ENCODE results near the gene TH. TPM values are rescaled to one million over a fixed set of nuclear protein-coding genes. Genes with fewer than 3 reads are reported as not detected.
A peak's percentile ranks its signal among the peaks of the same experiment; 100 is the strongest.

The TH gene
- total and polyA plus RNA-seq, 9 of the 15 experiments (the other 6 are each of a cell fraction or from before 2014, with no cell fraction given): not detected

DNA sequence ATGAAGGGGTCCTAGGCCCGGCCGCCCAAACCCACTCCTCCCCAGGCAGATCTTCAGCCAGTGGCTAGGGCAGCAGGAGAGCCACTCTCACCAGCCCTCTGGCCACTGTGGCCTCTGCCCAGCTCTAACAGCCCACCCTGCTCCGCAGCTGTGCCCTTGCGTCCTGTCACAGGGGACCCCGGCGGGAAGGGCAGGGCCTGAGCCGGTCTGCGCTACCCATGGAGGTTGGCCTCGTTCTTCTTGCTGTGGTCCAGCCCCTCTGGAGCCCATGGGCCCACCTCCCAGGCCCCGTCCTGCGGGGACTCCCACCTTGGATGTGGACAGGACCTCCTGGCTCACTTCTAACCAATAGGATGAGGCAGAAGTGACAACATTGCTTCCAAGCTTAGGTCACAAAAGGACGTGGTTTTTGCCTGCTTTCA, 38.3 kb upstream of the TH start:
- peak in 1 of 4 experiments; percentile 4 for DNase-seq (ENCODE audit: extremely low read depth in 1 of 4, low spot score in 3 of 4)
- Histone ChIP-seq H2AFZ (ENCODE audit: low read depth, low read length) (no peak overlapping the region), H3K79me2 (ENCODE audit: control insufficient read depth, insufficient read depth, low read length) (no peaks in the 10 kb centered on the region), H3K9ac (ENCODE audit: insufficient read depth in 1 of 2, low read depth in 2 of 2, low read length in 2 of 2) (no peak overlapping the region), H4K20me1 (replicated peaks; ENCODE audit: control insufficient read depth, insufficient read depth, low read length) (peaks cover 7% of the 10 kb centered on the region), H3K4me2 (ENCODE audit: insufficient read depth, low read length) (no peak overlapping the region), H3K4me1 (replicated peaks in 1 of 2; ENCODE audit: control insufficient read depth in 2 of 2, insufficient read depth in 2 of 2, low read length in 2 of 2) (peaks cover 0 to 18% of the 10 kb centered on the region in 2 experiments; a peak in 2 of 5 replicates), H3K27ac (ENCODE audit: extremely low read depth, low read depth, low read length) (no peak overlapping the region), H3K9me3 (replicated peaks; ENCODE audit: control insufficient read depth, insufficient read depth, low read depth, low read length) (no peaks in the 10 kb centered on the region), H3K9me1 (ENCODE audit: control insufficient read depth, insufficient read depth, low read length) (no peaks in the 10 kb centered on the region), H3K27me3 (ENCODE audit: control insufficient read depth in 2 of 2, insufficient read depth in 2 of 2, low read length in 2 of 2) (peaks cover 26 to 72% of the 10 kb centered on the region in 2 experiments), H3K4me3 (no peak overlapping the region), H3K36me3 (ENCODE audit: control insufficient read depth, insufficient read depth, low read length) (no peaks in the 10 kb centered on the region)
- intact Hi-C loops (cut with micrococcal nuclease) (no loop called here), in situ Hi-C loops (cut with MboI) (loop anchor here (10.0 kb wide), 1 partner anchor 305 kb away; no protein-coding TSS in a partner anchor)
- no TSS peak for BruUV-seq (replicated peaks)
- no peak for TF ChIP-seq SNRNP70 (optimal IDR thresholded peaks at IDR 0.05; ENCODE audit: low read depth, low read length)
- no peak for TF ChIP-seq KDM5B (IDR thresholded peaks at IDR 0.05; ENCODE audit: insufficient replicate concordance, low read depth, low read length)
- no peak for TF ChIP-seq GTF2F1 (IDR thresholded peaks at IDR 0.05; ENCODE audit: low read depth, low read length)
- TF ChIP-seq BRD9 (IDR thresholded peaks at IDR 0.05; ENCODE audit: low read depth, partially characterized antibody): no peak
- TF ChIP-seq SUPT5H (IDR thresholded peaks at IDR 0.05): no peak
- TF ChIP-seq, protein P1, sequence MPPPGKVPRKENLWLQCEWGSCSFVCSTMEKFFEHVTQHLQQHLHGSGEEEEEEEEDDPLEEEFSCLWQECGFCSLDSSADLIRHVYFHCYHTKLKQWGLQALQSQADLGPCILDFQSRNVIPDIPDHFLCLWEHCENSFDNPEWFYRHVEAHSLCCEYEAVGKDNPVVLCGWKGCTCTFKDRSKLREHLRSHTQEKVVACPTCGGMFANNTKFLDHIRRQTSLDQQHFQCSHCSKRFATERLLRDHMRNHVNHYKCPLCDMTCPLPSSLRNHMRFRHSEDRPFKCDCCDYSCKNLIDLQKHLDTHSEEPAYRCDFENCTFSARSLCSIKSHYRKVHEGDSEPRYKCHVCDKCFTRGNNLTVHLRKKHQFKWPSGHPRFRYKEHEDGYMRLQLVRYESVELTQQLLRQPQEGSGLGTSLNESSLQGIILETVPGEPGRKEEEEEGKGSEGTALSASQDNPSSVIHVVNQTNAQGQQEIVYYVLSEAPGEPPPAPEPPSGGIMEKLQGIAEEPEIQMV (tag; conservative IDR thresholded peaks at IDR 0.05; ENCODE audit: low read depth): no peak
- no peak for TF ChIP-seq RFX5 (IDR thresholded peaks at IDR 0.05; ENCODE audit: low read depth, low read length)
- TF ChIP-seq GABPB2 (CRISPR knock-in tag; conservative IDR thresholded peaks at IDR 0.05): no peak
- TF ChIP-seq ZBED1 (IDR thresholded peaks at IDR 0.05): no peak
- TF ChIP-seq STAT5A (IDR thresholded peaks at IDR 0.05; ENCODE audit: borderline replicate concordance, low read length): no peak
- TF ChIP-seq HNRNPL (IDR thresholded peaks at IDR 0.05; ENCODE audit: low read depth, low read length): no peak
- TF ChIP-seq ZNF444 (CRISPR knock-in tag; IDR thresholded peaks at IDR 0.05): no peak
- TF ChIP-seq WHSC1 (IDR thresholded peaks at IDR 0.05; ENCODE audit: low read length): no peak
- TF ChIP-seq ZNF282 (CRISPR knock-in tag; IDR thresholded peaks at IDR 0.05): no peak
- TF ChIP-seq ILK (tag; IDR thresholded peaks at IDR 0.05; ENCODE audit: borderline replicate concordance, low read depth): no peak
- TF ChIP-seq RFX1 (IDR thresholded peaks at IDR 0.05): no peak
- TF ChIP-seq, protein P2, sequence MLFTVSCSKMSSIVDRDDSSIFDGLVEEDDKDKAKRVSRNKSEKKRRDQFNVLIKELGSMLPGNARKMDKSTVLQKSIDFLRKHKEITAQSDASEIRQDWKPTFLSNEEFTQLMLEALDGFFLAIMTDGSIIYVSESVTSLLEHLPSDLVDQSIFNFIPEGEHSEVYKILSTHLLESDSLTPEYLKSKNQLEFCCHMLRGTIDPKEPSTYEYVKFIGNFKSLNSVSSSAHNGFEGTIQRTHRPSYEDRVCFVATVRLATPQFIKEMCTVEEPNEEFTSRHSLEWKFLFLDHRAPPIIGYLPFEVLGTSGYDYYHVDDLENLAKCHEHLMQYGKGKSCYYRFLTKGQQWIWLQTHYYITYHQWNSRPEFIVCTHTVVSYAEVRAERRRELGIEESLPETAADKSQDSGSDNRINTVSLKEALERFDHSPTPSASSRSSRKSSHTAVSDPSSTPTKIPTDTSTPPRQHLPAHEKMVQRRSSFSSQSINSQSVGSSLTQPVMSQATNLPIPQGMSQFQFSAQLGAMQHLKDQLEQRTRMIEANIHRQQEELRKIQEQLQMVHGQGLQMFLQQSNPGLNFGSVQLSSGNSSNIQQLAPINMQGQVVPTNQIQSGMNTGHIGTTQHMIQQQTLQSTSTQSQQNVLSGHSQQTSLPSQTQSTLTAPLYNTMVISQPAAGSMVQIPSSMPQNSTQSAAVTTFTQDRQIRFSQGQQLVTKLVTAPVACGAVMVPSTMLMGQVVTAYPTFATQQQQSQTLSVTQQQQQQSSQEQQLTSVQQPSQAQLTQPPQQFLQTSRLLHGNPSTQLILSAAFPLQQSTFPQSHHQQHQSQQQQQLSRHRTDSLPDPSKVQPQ (CRISPR knock-in tag; IDR thresholded peaks at IDR 0.05; ENCODE audit: borderline replicate concordance): no peak
- TF ChIP-seq, protein P3, sequence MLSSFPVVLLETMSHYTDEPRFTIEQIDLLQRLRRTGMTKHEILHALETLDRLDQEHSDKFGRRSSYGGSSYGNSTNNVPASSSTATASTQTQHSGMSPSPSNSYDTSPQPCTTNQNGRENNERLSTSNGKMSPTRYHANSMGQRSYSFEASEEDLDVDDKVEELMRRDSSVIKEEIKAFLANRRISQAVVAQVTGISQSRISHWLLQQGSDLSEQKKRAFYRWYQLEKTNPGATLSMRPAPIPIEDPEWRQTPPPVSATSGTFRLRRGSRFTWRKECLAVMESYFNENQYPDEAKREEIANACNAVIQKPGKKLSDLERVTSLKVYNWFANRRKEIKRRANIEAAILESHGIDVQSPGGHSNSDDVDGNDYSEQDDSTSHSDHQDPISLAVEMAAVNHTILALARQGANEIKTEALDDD (IDR thresholded peaks at IDR 0.05): no peak
- no peak for TF ChIP-seq DMBX1 (CRISPR knock-in tag; IDR thresholded peaks at IDR 0.05; ENCODE audit: borderline replicate concordance)
- POLR2A ChIA-PET: interaction anchor here (0.6 kb wide), 2 partner anchors 96 to 214 kb away, joined by 3 read pairs; no protein-coding TSS in a partner anchor
- ATAC-seq: no peak
- CTCF ChIA-PET (ENCODE audit: low intra/inter-chr PET ratio): interaction anchor here (1.0 kb wide), 1 partner anchor 13 kb away, joined by 3 read pairs; no protein-coding TSS in a partner anchor
- WGBS (ENCODE audit: insufficient coverage, low coverage, missing lambda C conversion rate): under 1% methylated on average over 12 of the region's 12 CpGs
- no peak for FAIRE-seq

Data from K562 (cell line).